Activated gamma-delta T cell treated with Interleukin-2 at 50 U/mL for 16 hours (primary cell): ENCODE results near the gene ASPSCR1.
"Not testable (repeated sequence)": the region's sequence is repeated elsewhere in the genome, so short reads cannot be mapped to it uniquely, and the experiment has no call there.

ENCODE experiments used
- DNase-seq: peaks from one replicate; pipeline ENCODE4 v3.0.0-alpha.2; 2020

Gene ASPSCR1

GRCh38 chr17:81961521-81962498, 15.6 kb upstream of the ASPSCR1 start:
- DNase-seq, result no peak

GRCh38 chr17:81962499-81963441, 14.7 kb upstream of the ASPSCR1 start:
- DNase-seq, result no peak

- DNase-seq, result no peak
Observed at GRCh38 chr17:81964081-81964849, 13.2 kb upstream of the ASPSCR1 start.

GRCh38 chr17:81966343-81967243, 10.8 kb upstream of the ASPSCR1 start:
- DNase-seq, result no peak

GRCh38 chr17:81967244-81967532, 10.2 kb upstream of the ASPSCR1 start:
- DNase-seq, result no peak

- peak; percentile 84 for DNase-seq
Observed at GRCh38 chr17:81967533-81968395, 9.7 kb upstream of the ASPSCR1 start.

GRCh38 chr17:81968396-81968745, 9.1 kb upstream of the ASPSCR1 start:
- no peak for DNase-seq

GRCh38 chr17:81968850-81969812, 8.3 kb upstream of the ASPSCR1 start:
- no peak for DNase-seq

- DNase-seq, result no peak
Observed at GRCh38 chr17:81973432-81973831, 4.0 kb upstream of the ASPSCR1 start.

GRCh38 chr17:81976332-81977210, 858 bp upstream of the ASPSCR1 start:
- no peak for DNase-seq

- DNase-seq, result no peak
Observed at GRCh38 chr17:81978524-81979298, 1.3 kb downstream of the ASPSCR1 start.

GRCh38 chr17:81980122-81980521, 2.7 kb downstream of the ASPSCR1 start:
- DNase-seq, result no peak

GRCh38 chr17:81980707-81981343, 3.4 kb downstream of the ASPSCR1 start:
- no peak for DNase-seq

GRCh38 chr17:81981511-81981910, 4.1 kb downstream of the ASPSCR1 start:
- not testable (repeated sequence) for DNase-seq

- DNase-seq, result no peak
Observed at GRCh38 chr17:81983011-81983638, 5.7 kb downstream of the ASPSCR1 start.

GRCh38 chr17:81983639-81984373, 6.4 kb downstream of the ASPSCR1 start:
- no peak for DNase-seq
